HG03378 (cell line): ENCODE data around the gene KLHL3.

ENCODE experiments used
- ATAC-seq: cut with Tn5 transposase; IDR thresholded peaks from one replicate; pipeline ENCODE4 v1.9.1; 2021; ENCODE audit warnings: mild to moderate bottlenecking, moderate library complexity; ENCODE audit not compliant: unreplicated experiment

KLHL3 gene

GRCh38 chr5:137712139-137712667, 23.7 kb downstream of the KLHL3 start:
- no peak for ATAC-seq

GRCh38 chr5:137710086-137710485, 25.8 kb downstream of the KLHL3 start:
- no peak for ATAC-seq

GRCh38 chr5:137708796-137709559, 26.9 kb downstream of the KLHL3 start:
- no peak for ATAC-seq

GRCh38 chr5:137708062-137708461, 27.8 kb downstream of the KLHL3 start:
- ATAC-seq: no peak

GRCh38 chr5:137706841-137707240, 29.0 kb downstream of the KLHL3 start:
- no peak for ATAC-seq

- no peak for ATAC-seq
Measured at GRCh38 chr5:137705106-137705505, 30.8 kb downstream of the KLHL3 start.

- no peak for ATAC-seq
Measured at GRCh38 chr5:137703565-137703964, 32.3 kb downstream of the KLHL3 start.

- ATAC-seq: no peak
Measured at GRCh38 chr5:137700282-137700680, 35.6 kb downstream of the KLHL3 start.

GRCh38 chr5:137699336-137700281, 36.3 kb downstream of the KLHL3 start:
- ATAC-seq: no peak

GRCh38 chr5:137696481-137696880, 39.4 kb downstream of the KLHL3 start:
- ATAC-seq: no peak

- ATAC-seq: no peak
Measured at GRCh38 chr5:137695651-137696428, 40.0 kb downstream of the KLHL3 start.

GRCh38 chr5:137693951-137694721, 41.8 kb downstream of the KLHL3 start:
- no peak for ATAC-seq

GRCh38 chr5:137693307-137693950, 42.5 kb downstream of the KLHL3 start:
- ATAC-seq: no peak

GRCh38 chr5:137689306-137689705, 46.6 kb downstream of the KLHL3 start:
- no peak for ATAC-seq

- no peak for ATAC-seq
Measured at GRCh38 chr5:137688210-137688840, 47.6 kb downstream of the KLHL3 start.

GRCh38 chr5:137684761-137685160, 51.1 kb downstream of the KLHL3 start:
- ATAC-seq: no peak

GRCh38 chr5:137681191-137681590, 54.7 kb downstream of the KLHL3 start:
- no peak for ATAC-seq

GRCh38 chr5:137679910-137680309, 56.0 kb downstream of the KLHL3 start:
- ATAC-seq: no peak

- ATAC-seq: no peak
Measured at GRCh38 chr5:137679195-137679594, 56.7 kb downstream of the KLHL3 start.
